ENCODE measurements around the gene JAK1.

GRCh38 chr1:65001231-65001792 lies 35.0 kb upstream of the JAK1 start:
- no peak for TF ChIP-seq CTCF (IDR thresholded peaks at IDR 0.05; ENCODE audit: extremely low read depth in 1 of 2, insufficient read depth in 1 of 2, low read depth in 1 of 2, low read length in 2 of 2)
- peak; percentile 31 for TF ChIP-seq POLR2A (IDR thresholded peaks at IDR 0.05; ENCODE audit: low read depth, low read length)
- peak; percentile 32 for TF ChIP-seq FOS (IDR thresholded peaks at IDR 0.05; ENCODE audit: borderline replicate concordance, insufficient read depth, low read length)
- TF ChIP-seq EZH2 (IDR thresholded peaks at IDR 0.05; ENCODE audit: borderline replicate concordance, low read depth, low read length, severe bottlenecking), result no peak

All from endothelial cell of umbilical vein (primary cell).